Tibial nerve (tissue), 4 donors: Measurements from ENCODE around the gene TMEM192. TPM values are rescaled to one million over a fixed set of nuclear protein-coding genes. Genes with fewer than 3 reads are reported as not detected.
A peak's percentile ranks its signal among the peaks of the same experiment; 100 is the strongest.

ENCODE experiments used
- DNase-seq, 2 donors: peaks; one replicate each; pipeline ENCODE4 v3.0.0-alpha.2; 2019; ENCODE audit warnings: low spot score in 2 of 2
- H3K27ac ChIP-seq, 4 donors: fragments of 200-600 bp; sonication (generic) in 3 of 4; one replicate each; pipeline ENCODE4 v1.5.1; 2017 to 2019; ENCODE audit warnings: mild to moderate bottlenecking in 1 of 4
- H3K27me3 ChIP-seq, 2 donors: fragments of 200-600 bp; sonication (generic) in 1 of 2; one replicate each; pipeline versions ENCODE4 v1.5.1 to v1.6.0; 2017 to 2019
- H3K36me3 ChIP-seq, 3 donors: fragments of 200-600 bp; sonication (generic); one replicate each; pipeline ENCODE4 v1.5.1; 2018 to 2019
- H3K4me1 ChIP-seq, 4 donors: fragments of 200-600 bp; sonication (generic) in 3 of 4; one replicate each; pipeline ENCODE4 v1.5.1; 2017 to 2019
- H3K4me3 ChIP-seq, 4 donors: fragments of 200-600 bp; sonication (generic) in 3 of 4; one replicate each; pipeline ENCODE4 v1.5.1; 2017 to 2019; ENCODE audit warnings: mild to moderate bottlenecking in 1 of 4, moderate library complexity in 1 of 4
- H3K9me3 ChIP-seq, 4 donors: fragments of 200-600 bp; sonication (generic) in 3 of 4; one replicate each; pipeline ENCODE4 v1.5.1; 2017 to 2019
- EP300 ChIP-seq, 2 donors: sonication (generic); formaldehyde crosslinking; IDR thresholded peaks; one replicate each; pipeline ENCODE4 v1.6.1; 2017; ENCODE audit warnings: antibody characterized with exemption in 2 of 2, mild to moderate bottlenecking in 1 of 2
- POLR2A ChIP-seq, 2 donors: fragments of 450-650 bp; IDR thresholded peaks; one replicate each; pipeline ENCODE4 v1.6.1; 2017; ENCODE audit warnings: antibody characterized with exemption in 2 of 2, mild to moderate bottlenecking in 2 of 2, moderate library complexity in 2 of 2
- WGBS, 2 donors: methylation state at CpG; one replicate each; pipeline ENCODE4 v1.1.5; 2018; 5-methylcytosine and 5-hydroxymethylcytosine counted together
- total RNA-seq, 4 donors: library from RNA; depleted of rRNA; stranded (reverse); fragments of >200 nt; gene quantifications; one replicate each; pipeline ENCODE4 v1.1.0, GENCODE V29; 2016
- TF ChIP-seq, protein P1 (sequence below), 5 experiments: fragments of 200-600 bp in 3 of 5; fragments of 450-650 bp in 2 of 5; sonication (generic) in 3 of 5; IDR thresholded peaks; one replicate each; pipeline ENCODE4 v1.5.1; 2016 to 2019; ENCODE audit warnings: antibody characterized with exemption in 5 of 5, mild to moderate bottlenecking in 3 of 5, moderate library complexity in 2 of 5

The TMEM192 gene
- total RNA-seq, 4 donors from 2014 or later: 15.6 to 32.4 (median 20.4) TPM

- H3K4me3 ChIP-seq: no peak overlapping the region
- no peak for DNase-seq
These were observed 5.7 kb upstream of the TMEM192 start for GRCh38 chr4:165118256-165118909.

GRCh38 chr4:165115301-165115700 lies 2.6 kb upstream of the TMEM192 start:
- Histone ChIP-seq H3K4me1 (peaks cover 0 to 18% (median 5%) of the 10 kb centered on the region in 4 donors), H3K27ac (no peak overlapping the region), H3K27me3 (peaks cover 0 to 3% of the 10 kb centered on the region in 2 donors), H3K36me3 (no peaks in the 10 kb centered on the region), H3K9me3 (no peaks in the 10 kb centered on the region), H3K4me3 (no peak overlapping the region)
- WGBS, 2 donors: 94 to 97% methylated on average over 3 of the region's 3 CpGs
- DNase-seq: no peak
- no peak for TF ChIP-seq EP300 (IDR thresholded peaks at IDR 0.05)

More at GRCh38 chr4:165118256-165118909, 5.7 kb upstream of the TMEM192 start:
- Histone ChIP-seq H3K9me3 (no peaks in the 10 kb centered on the region), H3K27ac (no peak overlapping the region), H3K4me1 (peaks cover 0 to 5% (median under 1%) of the 10 kb centered on the region in 4 donors), H3K27me3 (peaks cover 0 to 3% of the 10 kb centered on the region in 2 donors), H3K36me3 (no peaks in the 10 kb centered on the region)
- 51 to 58% methylated on average over 4 of the region's 4 CpGs for WGBS, 2 donors
- TF ChIP-seq, protein P1, sequence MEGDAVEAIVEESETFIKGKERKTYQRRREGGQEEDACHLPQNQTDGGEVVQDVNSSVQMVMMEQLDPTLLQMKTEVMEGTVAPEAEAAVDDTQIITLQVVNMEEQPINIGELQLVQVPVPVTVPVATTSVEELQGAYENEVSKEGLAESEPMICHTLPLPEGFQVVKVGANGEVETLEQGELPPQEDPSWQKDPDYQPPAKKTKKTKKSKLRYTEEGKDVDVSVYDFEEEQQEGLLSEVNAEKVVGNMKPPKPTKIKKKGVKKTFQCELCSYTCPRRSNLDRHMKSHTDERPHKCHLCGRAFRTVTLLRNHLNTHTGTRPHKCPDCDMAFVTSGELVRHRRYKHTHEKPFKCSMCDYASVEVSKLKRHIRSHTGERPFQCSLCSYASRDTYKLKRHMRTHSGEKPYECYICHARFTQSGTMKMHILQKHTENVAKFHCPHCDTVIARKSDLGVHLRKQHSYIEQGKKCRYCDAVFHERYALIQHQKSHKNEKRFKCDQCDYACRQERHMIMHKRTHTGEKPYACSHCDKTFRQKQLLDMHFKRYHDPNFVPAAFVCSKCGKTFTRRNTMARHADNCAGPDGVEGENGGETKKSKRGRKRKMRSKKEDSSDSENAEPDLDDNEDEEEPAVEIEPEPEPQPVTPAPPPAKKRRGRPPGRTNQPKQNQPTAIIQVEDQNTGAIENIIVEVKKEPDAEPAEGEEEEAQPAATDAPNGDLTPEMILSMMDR (IDR thresholded peaks at IDR 0.05): no peak
- TF ChIP-seq EP300 (IDR thresholded peaks at IDR 0.05) (no peak), POLR2A (IDR thresholded peaks at IDR 0.05) (no peak)

GRCh38 chr4:165111906-165112367 lies 723 bp downstream of the TMEM192 start:
- Histone ChIP-seq H3K27me3 (no peaks in the 10 kb centered on the region), H3K4me3 (peak overlapping the region; percentile 73 to 94 (median 88)), H3K4me1 (peaks cover 0 to 18% (median 5%) of the 10 kb centered on the region in 4 donors), H3K27ac (peak overlapping the region; percentile 85 to 99 (median 95)), H3K36me3 (no peaks in the 10 kb centered on the region), H3K9me3 (no peaks in the 10 kb centered on the region)
- TF ChIP-seq POLR2A (IDR thresholded peaks at IDR 0.05): no peak
- TF ChIP-seq EP300 (IDR thresholded peaks at IDR 0.05): no peak
- TF ChIP-seq, protein P1 (IDR thresholded peaks at IDR 0.05): no peak
- WGBS, 2 donors: 4 to 5% methylated on average over 17 of the region's 17 CpGs
- DNase-seq: no peak

DNA sequence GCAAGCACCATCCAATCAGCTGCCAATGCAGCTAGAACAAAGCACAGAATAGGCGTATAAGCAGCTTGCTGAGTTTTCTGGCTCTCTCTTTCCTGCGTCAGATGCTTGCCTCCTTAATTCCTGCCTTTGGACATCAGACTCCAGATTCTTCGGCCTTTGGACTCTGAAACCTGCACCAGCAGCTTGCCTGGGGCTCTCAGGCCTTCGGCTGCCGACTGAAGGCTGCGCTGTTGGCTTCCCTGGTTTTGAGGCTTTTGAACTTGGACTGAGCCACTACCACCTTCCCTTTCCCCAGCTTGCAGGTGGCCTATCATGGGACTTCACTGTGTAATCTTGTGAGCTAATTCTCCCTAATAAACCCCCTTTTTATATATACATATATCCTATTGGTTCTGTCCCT lies 6.1 kb downstream of the TMEM192 start:
- WGBS, 2 donors: 88 to 93% methylated on average over 6 of the region's 6 CpGs
- Histone ChIP-seq H3K4me1 (peaks cover 0 to 6% (median 1%) of the 10 kb centered on the region in 4 donors), H3K36me3 (peaks cover 0 to 14% (median 2%) of the 10 kb centered on the region in 3 donors), H3K27ac (no peak overlapping the region), H3K9me3 (no peaks in the 10 kb centered on the region), H3K4me3 (no peak overlapping the region), H3K27me3 (no peaks in the 10 kb centered on the region)
- DNase-seq: no peak
- TF ChIP-seq, protein P1 (IDR thresholded peaks at IDR 0.05): no peak
- TF ChIP-seq EP300 (IDR thresholded peaks at IDR 0.05) (no peak), POLR2A (IDR thresholded peaks at IDR 0.05) (no peak)

GRCh38 chr4:165101641-165102040 lies 11.0 kb downstream of the TMEM192 start:
- WGBS, 2 donors: 79 to 82% methylated on average over 3 of the region's 3 CpGs
- H3K27ac ChIP-seq: no peak overlapping the region
- H3K27me3 ChIP-seq: no peaks in the 10 kb centered on the region
- no peaks in the 10 kb centered on the region for H3K4me1 ChIP-seq
- no peak for DNase-seq
- TF ChIP-seq EP300 (IDR thresholded peaks at IDR 0.05) (no peak), POLR2A (IDR thresholded peaks at IDR 0.05) (no peak)
- TF ChIP-seq, protein P1 (IDR thresholded peaks at IDR 0.05): no peak
- H3K4me3 ChIP-seq: no peak overlapping the region
- no peaks in the 10 kb centered on the region for H3K9me3 ChIP-seq
- peaks cover 3 to 55% (median 6%) of the 10 kb centered on the region in 3 donors for H3K36me3 ChIP-seq
